ENCODE results near the gene GRXCR1.

Gene GRXCR1

DNA sequence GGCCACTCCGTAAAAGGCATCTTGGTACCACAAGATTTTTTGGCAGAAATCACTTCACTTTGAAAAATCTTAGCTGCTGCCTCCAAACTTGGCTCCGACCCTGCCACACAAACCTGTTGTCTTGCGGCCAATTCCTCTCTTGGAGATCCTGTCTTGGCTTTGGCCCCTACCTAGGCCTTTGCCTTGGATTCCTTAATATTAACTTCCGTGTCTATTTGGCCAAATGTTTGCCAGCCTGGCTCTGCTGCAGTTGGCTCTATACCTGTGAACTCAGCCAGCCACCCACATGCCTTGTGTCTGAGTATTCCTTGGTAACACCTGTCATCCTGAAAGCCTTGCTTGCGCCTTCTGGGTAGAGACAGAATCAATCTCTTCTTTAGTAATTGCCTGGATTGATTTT is 12.5 kb downstream of the GRXCR1 start:
- DNase-seq (ENCODE audit: low spot score) = no peak
- in situ Hi-C loops (cut with MboI; ENCODE audit: low sequenced_read_pairs, unreplicated experiment) = no loop called here
- TF ChIP-seq CTCF (IDR thresholded peaks at IDR 0.05; ENCODE audit: borderline replicate concordance, control extremely low read depth, extremely low read depth, insufficient read depth, missing control alignments) = no peak

GRCh38 chr4:42905591-42905990 is 13.1 kb downstream of the GRXCR1 start:
- in situ Hi-C loops (cut with MboI; ENCODE audit: low sequenced_read_pairs, unreplicated experiment) = no loop called here
- DNase-seq (ENCODE audit: low spot score) = no peak
- TF ChIP-seq CTCF (IDR thresholded peaks at IDR 0.05; ENCODE audit: borderline replicate concordance, control extremely low read depth, extremely low read depth, insufficient read depth, missing control alignments) = no peak

GRCh38 chr4:42906341-42906740 is 13.8 kb downstream of the GRXCR1 start:
- in situ Hi-C loops (cut with MboI; ENCODE audit: low sequenced_read_pairs, unreplicated experiment) = no loop called here
- TF ChIP-seq CTCF (IDR thresholded peaks at IDR 0.05; ENCODE audit: borderline replicate concordance, control extremely low read depth, extremely low read depth, insufficient read depth, missing control alignments) = no peak
- DNase-seq (ENCODE audit: low spot score) = no peak

- DNase-seq (ENCODE audit: low spot score) = no peak
- TF ChIP-seq CTCF (IDR thresholded peaks at IDR 0.05; ENCODE audit: borderline replicate concordance, control extremely low read depth, extremely low read depth, insufficient read depth, missing control alignments) = no peak
- in situ Hi-C loops (cut with MboI; ENCODE audit: low sequenced_read_pairs, unreplicated experiment) = no loop called here
These were observed 14.6 kb downstream of the GRXCR1 start for GRCh38 chr4:42906891-42907759.

DNA sequence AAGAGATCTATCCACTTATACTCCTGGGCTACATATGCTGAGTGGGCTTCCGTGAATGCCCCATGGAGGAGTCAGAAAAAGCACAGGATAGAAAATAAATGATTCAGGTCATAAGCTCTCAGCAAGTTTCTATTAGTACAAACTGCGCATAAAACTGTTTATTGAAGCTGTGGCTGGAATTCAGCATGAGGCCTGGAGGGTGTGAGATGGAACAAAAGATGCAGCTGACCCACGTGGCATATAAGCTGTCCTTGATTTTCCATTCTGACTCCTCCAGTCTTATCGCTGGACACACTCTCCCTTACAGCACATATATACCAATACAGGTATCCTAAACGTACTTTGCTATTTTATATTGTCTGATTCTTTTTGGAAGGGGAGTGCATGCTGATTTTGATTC is 17.9 kb downstream of the GRXCR1 start:
- no peak for DNase-seq (ENCODE audit: low spot score)
- in situ Hi-C loops (cut with MboI; ENCODE audit: low sequenced_read_pairs, unreplicated experiment) = no loop called here
- TF ChIP-seq CTCF (IDR thresholded peaks at IDR 0.05; ENCODE audit: borderline replicate concordance, control extremely low read depth, extremely low read depth, insufficient read depth, missing control alignments) = no peak

- in situ Hi-C loops (cut with MboI; ENCODE audit: low sequenced_read_pairs, unreplicated experiment) = no loop called here
- no peak for DNase-seq (ENCODE audit: low spot score)
- TF ChIP-seq CTCF (IDR thresholded peaks at IDR 0.05; ENCODE audit: borderline replicate concordance, control extremely low read depth, extremely low read depth, insufficient read depth, missing control alignments) = no peak
These were observed 22.4 kb downstream of the GRXCR1 start for GRCh38 chr4:42914937-42915336.
